Esophagus squamous epithelium (tissue), 4 donors: ENCODE results near the gene WSCD1.

Source experiments
- CTCF ChIP-seq, 6 experiments: fragments of 450-650 bp in 4 of 6; fragments of 200-600 bp in 2 of 6; sonication (generic) in 2 of 6; IDR thresholded peaks; one replicate each; pipeline ENCODE4 v1.5.1; 2016 to 2019; ENCODE audit warnings: antibody characterized with exemption in 6 of 6, mild to moderate bottlenecking in 4 of 6, moderate library complexity in 4 of 6
- POLR2A ChIP-seq, 4 donors: fragments of 450-650 bp; IDR thresholded peaks; one replicate each; pipeline ENCODE4 v1.6.1; 2017; ENCODE audit warnings: antibody characterized with exemption in 4 of 4, mild to moderate bottlenecking in 4 of 4, moderate library complexity in 3 of 4

GRCh38 chr17:6079960-6080359 is 9.8 kb downstream of the WSCD1 start:
- TF ChIP-seq CTCF (IDR thresholded peaks at IDR 0.05) (no peak), POLR2A (IDR thresholded peaks at IDR 0.05) (no peak)
